B cell (primary cell): ENCODE data around the gene DNAJC16. TPM values are rescaled to one million over a fixed set of nuclear protein-coding genes. Genes with fewer than 3 reads are reported as not detected.

Source experiments
- ATAC-seq: fragments of 200-7000 bp; cut with Tn5 transposase; one replicate; pipeline ENCODE4 v1.10.0; 2021; ENCODE audit warnings: low read depth, mild to moderate bottlenecking, moderate number of reproducible peaks, moderate library complexity
- CTCF ChIA-PET: fragments of 350-600 bp; sonication (Branson Sonifier 250); formaldehyde crosslinking; loops from one replicate; lab custom pipeline; 2021; ENCODE audit warnings: antibody characterized with exemption, inconsistent platforms; lab: Charles Lee
- POLR2A ChIA-PET: fragments of 350-600 bp; sonication (Branson Sonifier 250); formaldehyde crosslinking; loops from one replicate; lab custom pipeline; 2021; ENCODE audit warnings: antibody characterized with exemption; lab: Charles Lee
- DNase-seq: peaks from one replicate; pipeline ENCODE4 v3.0.0; 2013
- H2AFZ ChIP-seq: 2 replicates; pipeline ENCODE4 v1.6.1; 2012; ENCODE audit warnings: mild to moderate bottlenecking, low read depth, low read length; ENCODE audit not compliant: insufficient read depth, poor library complexity, severe bottlenecking
- H3K27ac ChIP-seq, 2 donors: 1 replicate in 1 of 2; 2 replicates in 1 of 2; pipeline ENCODE4 v1.5.1; 2012 to 2013; ENCODE audit warnings: low read length in 2 of 2, mild to moderate bottlenecking in 2 of 2, moderate library complexity in 1 of 2
- H3K27me3 ChIP-seq, 4 experiments: fragments of 200-600 bp in 1 of 4; sonication (generic) in 1 of 4; replicated peaks in 1 of 4; 1 replicate in 2 of 4; 2 replicates in 2 of 4; pipeline versions ENCODE4 v1.6.1 to v1.7.0; 2013 to 2016; ENCODE audit warnings: low read length in 3 of 4, mild to moderate bottlenecking in 2 of 4, mixed read lengths in 1 of 4, moderate library complexity in 1 of 4; ENCODE audit not compliant: insufficient read depth in 4 of 4, control insufficient read depth in 3 of 4; ENCODE audit errors: control extremely low read depth in 1 of 4
- H3K36me3 ChIP-seq, 2 experiments: replicated peaks in 1 of 2; 1 replicate in 1 of 2; 2 replicates in 1 of 2; pipeline versions ENCODE4 v1.6.1 to v1.7.1; 2013; ENCODE audit warnings: low read length in 1 of 2; ENCODE audit not compliant: insufficient read depth in 2 of 2, control insufficient read depth in 1 of 2; ENCODE audit errors: control extremely low read depth in 1 of 2, extremely low read depth in 1 of 2
- H3K4me1 ChIP-seq, 2 donors: fragments of 200-600 bp in 1 of 2; sonication (generic) in 1 of 2; 1 replicate in 1 of 2; 2 replicates in 1 of 2; pipeline versions ENCODE4 v1.5.1 to v1.6.1; 2013 to 2017; ENCODE audit warnings: low read length in 2 of 2; ENCODE audit not compliant: control insufficient read depth in 2 of 2, insufficient read depth in 2 of 2
- H3K4me2 ChIP-seq: replicated peaks from 2 replicates; pipeline ENCODE3; 2012; ENCODE audit warnings: mild to moderate bottlenecking, low read depth, low read length; ENCODE audit not compliant: poor library complexity, severe bottlenecking
- H3K4me3 ChIP-seq, 5 experiments: fragments of 200-600 bp in 1 of 5; sonication (generic) in 1 of 5; 1 replicate in 3 of 5; 2 replicates in 2 of 5; pipeline versions ENCODE4 v1.5.1 to v1.7.0; 2011 to 2016; ENCODE audit warnings: low read length in 4 of 5, mild to moderate bottlenecking in 4 of 5, low read depth in 2 of 5, control low read depth in 1 of 5, moderate library complexity in 1 of 5; ENCODE audit not compliant: insufficient read depth in 1 of 5; ENCODE audit errors: control extremely low read depth in 1 of 5, extremely low read depth in 1 of 5
- H3K79me2 ChIP-seq: fragments of 200-600 bp; sonication (generic); one replicate; pipeline ENCODE4 v1.6.0; 2016; ENCODE audit warnings: low read length; ENCODE audit not compliant: control insufficient read depth, insufficient read depth
- H3K9ac ChIP-seq: fragments of 200-600 bp; sonication (generic); 2 replicates; pipeline ENCODE4 v1.6.1; 2017; ENCODE audit warnings: mild to moderate bottlenecking, low read length, moderate library complexity
- H3K9me3 ChIP-seq, 3 donors: one replicate each; pipeline versions ENCODE4 v1.6.1 to v1.7.1; 2013; ENCODE audit warnings: low read length in 2 of 3; ENCODE audit not compliant: control insufficient read depth in 2 of 3, insufficient read depth in 1 of 3; ENCODE audit errors: control extremely low read depth in 1 of 3
- H4K20me1 ChIP-seq: 2 replicates; pipeline ENCODE4 v1.6.0; 2012; ENCODE audit warnings: mild to moderate bottlenecking, low read length; ENCODE audit not compliant: insufficient read depth, control insufficient read depth, poor library complexity, severe bottlenecking
- H3K27ac Mint-ChIP-seq: one replicate; pipeline ENCODE4 v1.8.0; 2021; ENCODE audit warnings: mixed read lengths
- H3K27me3 Mint-ChIP-seq: one replicate; pipeline ENCODE4 v1.8.0; 2021; ENCODE audit warnings: mixed read lengths
- H3K4me1 Mint-ChIP-seq: one replicate; pipeline ENCODE4 v1.8.0; 2021; ENCODE audit warnings: mixed read lengths
- H3K4me3 Mint-ChIP-seq: one replicate; pipeline ENCODE4 v1.8.0; 2021; ENCODE audit warnings: mixed read lengths
- H3K9me3 Mint-ChIP-seq: one replicate; pipeline ENCODE4 v1.8.0; 2022; ENCODE audit warnings: mixed read lengths; ENCODE audit not compliant: insufficient read depth
- CTCF ChIP-seq: fragments of 200-600 bp; IDR thresholded peaks from one replicate; pipeline ENCODE4 v1.8.0; 2022; ENCODE audit warnings: antibody characterized with exemption, mild to moderate bottlenecking
- EZH2 ChIP-seq: IDR thresholded peaks from 2 replicates; pipeline ENCODE4 v1.6.1; 2012; ENCODE audit warnings: borderline replicate concordance, low read depth, mild to moderate bottlenecking, moderate library complexity, low read length; ENCODE audit not compliant: insufficient read depth, poor library complexity, severe bottlenecking
- WGBS: methylation state at CpG from one replicate; pipeline ENCODE4 v1.1.5; 2013; ENCODE audit warnings: missing lambda C conversion rate; ENCODE audit not compliant: insufficient coverage; 5-methylcytosine and 5-hydroxymethylcytosine counted together
- intact Hi-C: fragments of 100-400 bp; cut with micrococcal nuclease; formaldehyde crosslinking; loops from one replicate; pipeline ENCODE4 v1.10.0; 2022
- polyA plus RNA-seq: library from polyadenylated mRNA; depleted of rRNA; stranded (reverse); fragments of >200 nt; gene quantifications from 2 replicates; pipeline ENCODE4 v1.2.3, GENCODE V29; 2012
- total RNA-seq, 2 donors: library from RNA; stranded (reverse); fragments of 120-200 nt in 1 of 2; gene quantifications; 1 replicate in 1 of 2; 2 replicates in 1 of 2; pipeline versions ENCODE4 v1.2.3 to v1.2.4, GENCODE V29; 2013 to 2022

DNAJC16 gene
- total and polyA plus RNA-seq, 2 donors (not counting 1 experiment from before 2014, with no cell fraction given): 16.9 to 47.1 TPM

- ATAC-seq: no peak
- H3K27me3 Mint-ChIP-seq: no peaks in the 10 kb centered on the region
- CTCF ChIA-PET: interaction anchor here (0.8 kb wide), 1 partner anchor 13 kb away, joined by 3 read pairs; no protein-coding TSS in a partner anchor
- no peak overlapping the region for H2AFZ ChIP-seq
- H4K20me1 ChIP-seq: peaks cover 6% of the 10 kb centered on the region
- H3K4me3 ChIP-seq: no peak overlapping the region
- H3K27ac ChIP-seq: peak overlapping the region in 1 of 2 donors; percentile 10
- peaks cover 4 to 40% of the 10 kb centered on the region in 2 experiments for H3K36me3 ChIP-seq
- H3K9me3 Mint-ChIP-seq: no peaks in the 10 kb centered on the region
- H3K4me2 ChIP-seq: peak overlapping the region; percentile 3
- no peak for DNase-seq
- H3K27me3 ChIP-seq: no peaks in the 10 kb centered on the region
- no peaks in the 10 kb centered on the region for H3K9me3 ChIP-seq
- H3K9ac ChIP-seq: no peak overlapping the region
- peak overlapping the region; percentile 65 for H3K27ac Mint-ChIP-seq
- peaks cover 38% of the 10 kb centered on the region for H3K4me1 Mint-ChIP-seq
- intact Hi-C loops: no loop called here
- H3K79me2 ChIP-seq: peaks cover 81% of the 10 kb centered on the region
- POLR2A ChIA-PET: interaction anchor here (1.2 kb wide), 1 partner anchor 9 kb away, joined by 3 read pairs; the partner anchor contains the start of gene CASP9
- 0% methylated on average over 1 of the region's 2 CpGs for WGBS
- no peak overlapping the region for H3K4me3 Mint-ChIP-seq
- H3K4me1 ChIP-seq: peaks cover 8 to 10% of the 10 kb centered on the region in 2 donors
- no peak for TF ChIP-seq EZH2
- TF ChIP-seq CTCF: no peak
Measured at GRCh38 chr1:15515022-15515663, 11.5 kb upstream of the DNAJC16 start.

- peaks cover 17 to 21% of the 10 kb centered on the region in 2 donors for H3K4me1 ChIP-seq
- ATAC-seq (no peak), DNase-seq (no peak)
- H3K9ac ChIP-seq: no peak overlapping the region
- no peaks in the 10 kb centered on the region for H3K27me3 Mint-ChIP-seq
- H3K4me2 ChIP-seq: no peak overlapping the region
- 97% methylated on average over 3 of the region's 3 CpGs for WGBS
- H3K4me3 Mint-ChIP-seq: no peak overlapping the region
- no peak overlapping the region for H3K27ac Mint-ChIP-seq
- no peaks in the 10 kb centered on the region for H3K27me3 ChIP-seq
- no peaks in the 10 kb centered on the region for H3K9me3 Mint-ChIP-seq
- H3K4me3 ChIP-seq: no peak overlapping the region
- ChIA-PET POLR2A (no interaction called here), CTCF (no interaction called here)
- peaks cover 4 to 19% of the 10 kb centered on the region in 2 experiments for H3K36me3 ChIP-seq
- H3K27ac ChIP-seq: no peak overlapping the region
- peaks cover 48% of the 10 kb centered on the region for H3K4me1 Mint-ChIP-seq
- peaks cover 78% of the 10 kb centered on the region for H3K79me2 ChIP-seq
- H3K9me3 ChIP-seq: no peaks in the 10 kb centered on the region
- intact Hi-C loops: loop anchor here (5.0 to 10.0 kb wide), 5 partner anchors 112 to 1125 kb away; partner anchors contain the start of genes CPLANE2, EFHD2, NECAP2 and PLEKHM2
- H4K20me1 ChIP-seq: no peaks in the 10 kb centered on the region
- no peak for TF ChIP-seq CTCF
- H2AFZ ChIP-seq: no peak overlapping the region
Measured at GRCh38 chr1:15519625-15520024, 7.0 kb upstream of the DNAJC16 start.
